ENCODE measurements around the gene MS4A18. TPM values are rescaled to one million over a fixed set of nuclear protein-coding genes. Genes with fewer than 3 reads are reported as not detected.

Gene MS4A18
- total RNA-seq, 1 experiment from 2014 or later: not detected

DNA sequence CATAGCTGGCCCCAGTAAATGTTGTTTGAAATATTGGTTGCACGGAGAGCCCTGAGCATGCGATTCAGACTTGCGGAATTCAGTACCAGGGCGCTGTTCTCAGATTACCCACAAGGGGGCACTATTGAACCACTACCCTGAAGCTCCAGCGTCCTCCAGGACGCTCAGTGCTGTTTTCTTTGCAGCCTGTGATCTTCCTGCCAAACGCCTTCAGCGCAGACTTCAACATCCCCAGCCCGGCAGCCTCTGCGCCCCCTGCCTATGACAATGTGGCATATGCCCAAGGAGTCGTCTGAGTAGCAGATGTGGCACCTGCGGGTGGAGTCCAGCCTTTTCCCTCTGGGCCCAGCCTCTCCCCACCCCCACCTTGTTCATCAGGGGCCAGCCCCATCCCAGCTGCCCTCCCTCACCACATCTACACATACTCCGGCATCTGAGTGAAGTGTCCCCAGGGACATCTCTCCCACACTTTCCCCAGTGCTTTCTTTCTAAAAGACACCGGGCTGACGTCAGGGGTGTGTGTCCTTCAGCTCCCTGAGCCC is 51.0 kb downstream of the MS4A18 start:
- TF ChIP-seq, protein P1, sequence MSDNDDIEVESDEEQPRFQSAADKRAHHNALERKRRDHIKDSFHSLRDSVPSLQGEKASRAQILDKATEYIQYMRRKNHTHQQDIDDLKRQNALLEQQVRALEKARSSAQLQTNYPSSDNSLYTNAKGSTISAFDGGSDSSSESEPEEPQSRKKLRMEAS (IDR thresholded peaks at IDR 0.05): no peak
- TF ChIP-seq RAD21 (IDR thresholded peaks at IDR 0.05; ENCODE audit: low read depth) (peak; percentile 91), EZH2 (IDR thresholded peaks at IDR 0.05) (no peak), TCF7L2 (IDR thresholded peaks at IDR 0.05; ENCODE audit: borderline replicate concordance, extremely low read depth, insufficient read depth, insufficient read length) (peak; percentile 55)
- TF ChIP-seq, protein P2, sequence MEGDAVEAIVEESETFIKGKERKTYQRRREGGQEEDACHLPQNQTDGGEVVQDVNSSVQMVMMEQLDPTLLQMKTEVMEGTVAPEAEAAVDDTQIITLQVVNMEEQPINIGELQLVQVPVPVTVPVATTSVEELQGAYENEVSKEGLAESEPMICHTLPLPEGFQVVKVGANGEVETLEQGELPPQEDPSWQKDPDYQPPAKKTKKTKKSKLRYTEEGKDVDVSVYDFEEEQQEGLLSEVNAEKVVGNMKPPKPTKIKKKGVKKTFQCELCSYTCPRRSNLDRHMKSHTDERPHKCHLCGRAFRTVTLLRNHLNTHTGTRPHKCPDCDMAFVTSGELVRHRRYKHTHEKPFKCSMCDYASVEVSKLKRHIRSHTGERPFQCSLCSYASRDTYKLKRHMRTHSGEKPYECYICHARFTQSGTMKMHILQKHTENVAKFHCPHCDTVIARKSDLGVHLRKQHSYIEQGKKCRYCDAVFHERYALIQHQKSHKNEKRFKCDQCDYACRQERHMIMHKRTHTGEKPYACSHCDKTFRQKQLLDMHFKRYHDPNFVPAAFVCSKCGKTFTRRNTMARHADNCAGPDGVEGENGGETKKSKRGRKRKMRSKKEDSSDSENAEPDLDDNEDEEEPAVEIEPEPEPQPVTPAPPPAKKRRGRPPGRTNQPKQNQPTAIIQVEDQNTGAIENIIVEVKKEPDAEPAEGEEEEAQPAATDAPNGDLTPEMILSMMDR (IDR thresholded peaks at IDR 0.05 in 2 of 3, conservative IDR thresholded peaks at IDR 0.05 in 1 of 3; ENCODE audit: borderline replicate concordance in 1 of 3, insufficient read depth in 1 of 3, low read depth in 2 of 3, low read length in 2 of 3): peak; percentile 87 to 92 (median 90)
- Histone ChIP-seq H3K36me3 (ENCODE audit: control insufficient read depth in 1 of 2, insufficient read depth in 2 of 2, low read length in 2 of 2) (no peaks in the 10 kb centered on the region), H3K9me2 (ENCODE audit: insufficient read depth) (no peaks in the 10 kb centered on the region), H3K27me3 (ENCODE audit: insufficient read depth, low read length) (no peaks in the 10 kb centered on the region), H2AFZ (ENCODE audit: low read depth, low read length, poor library complexity, severe bottlenecking) (peak overlapping the region; percentile 5), H3K4me3 (replicated peaks in 1 of 2; ENCODE audit: low read depth in 1 of 2, low read length in 2 of 2) (no peak overlapping the region), H3K4me1 (ENCODE audit: control insufficient read depth in 1 of 2, insufficient read depth in 2 of 2, low read length in 2 of 2) (peaks cover 0 to 19% of the 10 kb centered on the region in 2 experiments; a peak in 3 of 4 replicates), H3K9me3 (ENCODE audit: control insufficient read depth in 1 of 2, insufficient read depth in 1 of 2, low read depth in 1 of 2, low read length in 2 of 2) (no peaks in the 10 kb centered on the region), H3K79me2 (ENCODE audit: insufficient read depth, low read length) (no peaks in the 10 kb centered on the region), H3K4me2 (ENCODE audit: low read length) (peak overlapping the region; percentile 55), H3K9ac (ENCODE audit: low read length) (no peak overlapping the region), H4K20me1 (ENCODE audit: insufficient read depth) (no peaks in the 10 kb centered on the region), H3K27ac (ENCODE audit: low read depth, low read length) (no peak overlapping the region; the same call in 1 of the 2 replicates)
- peak; percentile 95 for ATAC-seq
- peak; percentile 85 for DNase-seq (ENCODE audit: low read depth, low spot score)
- POLR2A ChIA-PET: interaction anchor here (0.6 to 1.1 kb wide), 2 partner anchors 112 to 615 kb away, joined by 3 to 4 read pairs; no protein-coding TSS in a partner anchor
- RAD21 ChIA-PET (ENCODE audit: low non-redundant PET in 1 of 2, low total read pairs in 2 of 2, uncharacterized antibody in 2 of 2, unreplicated experiment in 2 of 2): interaction anchor here (0.6 to 1.1 kb wide), 3 partner anchors 13 to 112 kb away, joined by 3 to 6 read pairs (median 4); no protein-coding TSS in a partner anchor
- CTCF ChIA-PET: interaction anchor here (0.6 to 2.7 kb wide), 14 partner anchors 9 to 560 kb away, joined by 3 to 31 read pairs (median 4); partner anchors contain the start of genes MS4A10 and MS4A15
- intact Hi-C loops (cut with micrococcal nuclease): loop anchor here (1.0 to 10.0 kb wide), 5 partner anchors 56 to 609 kb away; no protein-coding TSS in a partner anchor
- no TSS peak for BruUV-seq (replicated peaks)

All from HCT116 (cell line).